Mesothelial cell of epicardium (in vitro differentiated cells): ENCODE results near the gene RMND1. TPM values are rescaled to one million over a fixed set of nuclear protein-coding genes. Genes with fewer than 3 reads are reported as not detected.

Experiments
- DNase-seq, 2 experiments: peaks; one replicate each; pipeline ENCODE4 v3.0.0; 2021; ENCODE audit warnings: low spot score in 2 of 2; ENCODE audit not compliant: unreplicated experiment in 2 of 2
- H3K27ac Mint-ChIP-seq: 2 replicates; pipeline ENCODE4 v1.8.0; 2021; ENCODE audit warnings: mixed read lengths
- H3K27me3 Mint-ChIP-seq: 2 replicates; pipeline ENCODE4 v1.8.0; 2021; ENCODE audit warnings: low read depth, mixed read lengths
- H3K36me3 Mint-ChIP-seq: 2 replicates; pipeline ENCODE4 v1.8.0; 2021; ENCODE audit warnings: mixed read lengths
- H3K4me1 Mint-ChIP-seq: 2 replicates; pipeline ENCODE4 v1.8.0; 2021; ENCODE audit warnings: mixed read lengths
- H3K4me3 Mint-ChIP-seq: 2 replicates; pipeline ENCODE4 v1.8.0; 2021; ENCODE audit warnings: mild to moderate bottlenecking, moderate library complexity, mixed read lengths
- H3K9me3 Mint-ChIP-seq: 2 replicates; pipeline ENCODE4 v1.8.0; 2021; ENCODE audit warnings: mixed read lengths
- total RNA-seq: library from RNA; stranded (reverse); gene quantifications from 3 replicates; pipeline ENCODE4 v1.2.1, GENCODE V29; 2021
- TF ChIP-seq, protein P1 (sequence below): fragments of 200-600 bp; sonication (generic); IDR thresholded peaks from one replicate; pipeline ENCODE4 v1.5.0; 2021; ENCODE audit warnings: antibody characterized with exemption; ENCODE audit not compliant: unreplicated experiment

The RMND1 gene
- total RNA-seq, 1 donor from 2014 or later = 22.7 TPM

DNA sequence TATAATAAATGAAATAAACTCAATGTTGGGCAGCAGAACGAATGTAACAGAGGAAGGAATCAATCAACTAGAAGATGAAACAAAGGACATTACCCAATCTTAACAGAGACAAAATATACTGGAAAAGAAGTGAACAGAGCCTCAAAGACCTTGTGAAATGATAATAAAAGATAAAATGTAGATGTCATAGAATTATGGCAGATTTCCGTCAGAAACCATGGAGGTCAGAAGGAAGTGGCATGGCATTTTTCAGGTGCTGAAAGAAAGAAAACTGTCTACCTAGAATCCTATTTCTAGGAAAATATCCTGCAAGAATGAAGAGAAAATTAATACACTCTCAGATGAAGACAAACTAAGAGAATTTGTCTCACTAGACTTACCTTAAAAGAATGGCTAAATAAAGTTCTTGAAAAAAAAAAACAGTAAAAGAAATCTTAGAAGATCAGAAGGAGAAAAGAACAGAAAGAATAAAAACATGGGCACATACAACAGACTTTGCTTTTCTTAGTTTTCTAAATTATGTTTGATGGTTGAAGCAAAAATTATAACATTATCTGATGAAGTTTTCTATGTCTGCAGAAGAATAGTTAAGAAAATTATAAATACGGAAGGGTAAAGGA lies 37.2 kb downstream of the RMND1 start:
- TF ChIP-seq, protein P1, sequence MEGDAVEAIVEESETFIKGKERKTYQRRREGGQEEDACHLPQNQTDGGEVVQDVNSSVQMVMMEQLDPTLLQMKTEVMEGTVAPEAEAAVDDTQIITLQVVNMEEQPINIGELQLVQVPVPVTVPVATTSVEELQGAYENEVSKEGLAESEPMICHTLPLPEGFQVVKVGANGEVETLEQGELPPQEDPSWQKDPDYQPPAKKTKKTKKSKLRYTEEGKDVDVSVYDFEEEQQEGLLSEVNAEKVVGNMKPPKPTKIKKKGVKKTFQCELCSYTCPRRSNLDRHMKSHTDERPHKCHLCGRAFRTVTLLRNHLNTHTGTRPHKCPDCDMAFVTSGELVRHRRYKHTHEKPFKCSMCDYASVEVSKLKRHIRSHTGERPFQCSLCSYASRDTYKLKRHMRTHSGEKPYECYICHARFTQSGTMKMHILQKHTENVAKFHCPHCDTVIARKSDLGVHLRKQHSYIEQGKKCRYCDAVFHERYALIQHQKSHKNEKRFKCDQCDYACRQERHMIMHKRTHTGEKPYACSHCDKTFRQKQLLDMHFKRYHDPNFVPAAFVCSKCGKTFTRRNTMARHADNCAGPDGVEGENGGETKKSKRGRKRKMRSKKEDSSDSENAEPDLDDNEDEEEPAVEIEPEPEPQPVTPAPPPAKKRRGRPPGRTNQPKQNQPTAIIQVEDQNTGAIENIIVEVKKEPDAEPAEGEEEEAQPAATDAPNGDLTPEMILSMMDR = no peak
- H3K4me3 Mint-ChIP-seq = no peak overlapping the region
- no peaks in the 10 kb centered on the region for H3K27me3 Mint-ChIP-seq
- H3K4me1 Mint-ChIP-seq = no peaks in the 10 kb centered on the region
- no peak overlapping the region for H3K27ac Mint-ChIP-seq
- H3K9me3 Mint-ChIP-seq = peaks cover 30% of the 10 kb centered on the region
- DNase-seq = no peak
- H3K36me3 Mint-ChIP-seq = peaks cover 52% of the 10 kb centered on the region

DNA sequence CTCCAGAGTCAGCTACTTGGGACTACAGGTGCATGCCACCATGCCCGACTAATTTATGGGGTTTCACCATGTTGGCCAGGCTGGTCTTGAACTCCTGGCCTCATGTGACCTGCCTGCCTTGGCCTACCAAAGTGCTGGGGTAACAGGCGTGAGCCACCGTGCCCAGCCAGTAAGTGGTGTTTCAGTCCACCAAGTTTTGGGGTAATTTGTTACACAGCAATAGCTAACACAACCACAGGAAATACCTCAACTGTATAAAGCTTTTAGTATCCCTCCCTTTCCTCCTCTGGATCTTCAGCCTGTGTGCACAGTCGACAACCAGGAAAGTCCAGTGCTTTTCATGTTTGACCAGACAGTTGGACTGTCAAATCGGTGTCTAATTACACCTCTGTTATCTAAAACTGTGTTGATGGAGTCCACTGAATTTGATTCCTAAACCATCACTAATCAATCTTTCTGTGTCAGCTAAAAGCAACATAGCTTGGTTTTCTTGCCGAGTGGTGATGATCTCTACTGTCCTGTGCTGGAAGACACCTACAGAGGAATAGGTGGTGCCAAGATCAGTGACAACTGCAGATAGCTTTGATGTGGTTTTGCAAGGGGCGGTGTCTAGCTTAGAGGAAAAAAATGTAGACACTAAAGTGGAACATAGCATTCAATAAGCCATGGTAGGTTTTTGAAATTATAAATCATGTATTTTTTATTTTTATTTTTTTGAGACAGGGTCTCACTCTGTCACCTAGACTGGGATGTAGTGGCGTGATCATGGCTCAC lies 38.4 kb downstream of the RMND1 start:
- no peak overlapping the region for H3K4me3 Mint-ChIP-seq
- H3K4me1 Mint-ChIP-seq = no peaks in the 10 kb centered on the region
- peaks cover 62% of the 10 kb centered on the region for H3K36me3 Mint-ChIP-seq
- H3K9me3 Mint-ChIP-seq = peaks cover 30% of the 10 kb centered on the region
- no peaks in the 10 kb centered on the region for H3K27me3 Mint-ChIP-seq
- TF ChIP-seq, protein P1 = no peak
- no peak overlapping the region for H3K27ac Mint-ChIP-seq
- no peak for DNase-seq

DNA sequence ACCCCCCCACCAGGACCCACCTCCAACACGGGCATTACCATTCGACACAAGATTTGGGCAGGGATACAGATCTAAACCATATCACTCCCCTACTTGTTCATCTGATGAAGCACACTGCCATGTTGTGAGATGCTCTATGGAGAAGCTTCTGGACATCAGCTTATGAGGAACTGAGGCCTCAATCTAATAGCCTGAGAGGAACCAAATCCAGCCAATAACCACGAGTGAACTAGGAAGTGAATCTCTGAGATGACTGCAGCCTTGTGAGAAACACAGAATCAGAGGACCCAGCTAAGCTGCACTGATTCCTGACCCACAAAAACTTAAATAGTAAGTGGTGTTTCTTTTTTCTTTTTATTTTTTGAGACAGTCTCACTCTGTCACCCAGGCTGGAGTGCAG lies 39.0 kb downstream of the RMND1 start:
- DNase-seq = no peak
- no peak overlapping the region for H3K4me3 Mint-ChIP-seq
- TF ChIP-seq, protein P1 = no peak
- peaks cover 30% of the 10 kb centered on the region for H3K9me3 Mint-ChIP-seq
- H3K27ac Mint-ChIP-seq = no peak overlapping the region
- H3K27me3 Mint-ChIP-seq = no peaks in the 10 kb centered on the region
- no peaks in the 10 kb centered on the region for H3K4me1 Mint-ChIP-seq
- H3K36me3 Mint-ChIP-seq = peaks cover 62% of the 10 kb centered on the region

DNA sequence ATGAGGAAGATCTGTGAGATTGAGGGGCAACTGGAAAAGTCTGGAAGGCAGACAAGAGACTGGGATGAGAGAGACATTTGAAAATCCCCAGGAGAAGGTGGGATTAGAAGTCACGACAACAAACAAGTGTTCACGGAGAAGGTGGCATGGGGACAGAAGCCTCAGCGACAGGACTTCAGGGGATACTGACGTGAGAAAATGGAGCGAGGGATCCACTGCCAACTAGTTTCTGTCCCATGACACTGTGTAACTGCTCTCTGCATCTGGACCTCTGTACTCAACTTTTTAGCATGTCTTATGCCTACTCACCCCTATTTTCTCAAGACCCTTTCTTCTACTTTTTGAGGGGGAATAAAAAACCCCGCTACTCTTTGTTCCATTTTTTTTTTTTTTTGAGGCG lies 42.2 kb downstream of the RMND1 start:
- Mint-ChIP-seq H3K9me3 (peaks cover 19% of the 10 kb centered on the region), H3K27ac (no peak overlapping the region), H3K36me3 (peaks cover 51% of the 10 kb centered on the region), H3K4me1 (no peaks in the 10 kb centered on the region), H3K27me3 (no peaks in the 10 kb centered on the region), H3K4me3 (no peak overlapping the region)
- TF ChIP-seq, protein P1 = no peak
- DNase-seq = no peak

DNA sequence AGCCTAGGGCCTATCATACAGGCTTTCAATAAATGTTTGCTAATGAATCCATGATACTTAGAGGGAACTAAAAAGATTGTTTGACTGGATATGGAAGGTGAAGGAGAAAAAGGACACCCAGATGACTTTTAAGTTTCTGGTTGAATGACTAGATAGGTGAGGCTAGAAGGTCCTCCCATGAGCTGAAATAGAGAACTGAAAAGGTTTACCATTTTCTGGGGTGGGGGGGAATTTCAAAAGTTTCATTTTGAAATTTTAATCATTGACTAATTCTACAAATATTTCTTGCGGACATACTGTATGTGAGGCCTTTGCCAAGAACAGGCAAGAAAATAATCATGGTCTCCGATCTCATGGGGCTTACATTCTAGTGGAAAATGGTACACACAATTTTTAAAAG lies 42.7 kb downstream of the RMND1 start:
- Mint-ChIP-seq H3K27ac (no peak overlapping the region), H3K4me1 (no peaks in the 10 kb centered on the region), H3K4me3 (no peak overlapping the region), H3K9me3 (peaks cover 15% of the 10 kb centered on the region), H3K27me3 (no peaks in the 10 kb centered on the region), H3K36me3 (peaks cover 50% of the 10 kb centered on the region)
- no peak for DNase-seq
- TF ChIP-seq, protein P1 = no peak
